Measurements from ENCODE around the gene CEP72. TPM values are rescaled to one million over a fixed set of nuclear protein-coding genes. Genes with fewer than 3 reads are reported as not detected.

Gene CEP72
- total RNA-seq, 1 donor from 2014 or later: 20.1 TPM

- DNase-seq (ENCODE audit: extremely low spot score in 2 of 2): no peak
Measured at GRCh38 chr5:620152-620551, 8.0 kb downstream of the CEP72 start.

GRCh38 chr5:620586-621180 lies 8.5 kb downstream of the CEP72 start:
- no peaks in the 10 kb centered on the region for H3K4me1 ChIP-seq
- H3K27me3 ChIP-seq: no peaks in the 10 kb centered on the region
- H3K27ac ChIP-seq: no peak overlapping the region
- no peak overlapping the region for H3K4me3 ChIP-seq
- intact Hi-C loops (cut with DNase I): no loop called here
- peaks cover 0 to 31% of the 10 kb centered on the region in 2 donors for H3K36me3 ChIP-seq
- DNase-seq (ENCODE audit: extremely low spot score in 2 of 2): no peak
- no peak for TF ChIP-seq POLR2AphosphoS5 (IDR thresholded peaks at IDR 0.05; ENCODE audit: insufficient read depth in 1 of 2, low read depth in 1 of 2)
- TF ChIP-seq CTCF (IDR thresholded peaks at IDR 0.05): no peak
- TF ChIP-seq POLR2A (IDR thresholded peaks at IDR 0.05): no peak
- no peaks in the 10 kb centered on the region for H3K9me3 ChIP-seq

More at GRCh38 chr5:620152-620551, 8.0 kb downstream of the CEP72 start:
- TF ChIP-seq CTCF (IDR thresholded peaks at IDR 0.05) (no peak), POLR2A (IDR thresholded peaks at IDR 0.05) (no peak), POLR2AphosphoS5 (IDR thresholded peaks at IDR 0.05; ENCODE audit: insufficient read depth in 1 of 2, low read depth in 1 of 2) (no peak)
- Histone ChIP-seq H3K4me1 (no peaks in the 10 kb centered on the region), H3K27me3 (no peaks in the 10 kb centered on the region), H3K9me3 (no peaks in the 10 kb centered on the region), H3K4me3 (no peak overlapping the region), H3K27ac (no peak overlapping the region), H3K36me3 (peaks cover 0 to 31% of the 10 kb centered on the region in 2 donors)
- intact Hi-C loops (cut with DNase I): no loop called here

- Histone ChIP-seq H3K27ac (no peak overlapping the region), H3K9me3 (no peaks in the 10 kb centered on the region), H3K27me3 (no peaks in the 10 kb centered on the region), H3K4me3 (no peak overlapping the region), H3K4me1 (no peaks in the 10 kb centered on the region), H3K36me3 (peaks cover 0 to 31% of the 10 kb centered on the region in 2 donors)
- TF ChIP-seq POLR2A (IDR thresholded peaks at IDR 0.05) (no peak), POLR2AphosphoS5 (IDR thresholded peaks at IDR 0.05; ENCODE audit: insufficient read depth in 1 of 2, low read depth in 1 of 2) (no peak), CTCF (IDR thresholded peaks at IDR 0.05) (no peak)
- intact Hi-C loops (cut with DNase I): no loop called here
- DNase-seq (ENCODE audit: extremely low spot score in 2 of 2): no peak
Measured at GRCh38 chr5:621341-621761, 9.2 kb downstream of the CEP72 start.

- H3K36me3 ChIP-seq: peaks cover 0 to 31% of the 10 kb centered on the region in 2 donors
- no peaks in the 10 kb centered on the region for H3K9me3 ChIP-seq
- no peaks in the 10 kb centered on the region for H3K27me3 ChIP-seq
- DNase-seq (ENCODE audit: extremely low spot score in 2 of 2): no peak
- H3K4me3 ChIP-seq: no peak overlapping the region
- TF ChIP-seq POLR2A (IDR thresholded peaks at IDR 0.05) (no peak), POLR2AphosphoS5 (IDR thresholded peaks at IDR 0.05; ENCODE audit: insufficient read depth in 1 of 2, low read depth in 1 of 2) (no peak), CTCF (IDR thresholded peaks at IDR 0.05) (no peak)
- no peak overlapping the region for H3K27ac ChIP-seq
- H3K4me1 ChIP-seq: no peaks in the 10 kb centered on the region
- intact Hi-C loops (cut with DNase I): no loop called here
Measured at GRCh38 chr5:622359-622758, 10.2 kb downstream of the CEP72 start.

GRCh38 chr5:622946-623522 lies 10.9 kb downstream of the CEP72 start:
- H3K27me3 ChIP-seq: no peaks in the 10 kb centered on the region
- H3K4me3 ChIP-seq: no peak overlapping the region
- no peak overlapping the region for H3K27ac ChIP-seq
- intact Hi-C loops (cut with DNase I): no loop called here
- TF ChIP-seq CTCF (IDR thresholded peaks at IDR 0.05) (no peak), POLR2A (IDR thresholded peaks at IDR 0.05) (no peak), POLR2AphosphoS5 (IDR thresholded peaks at IDR 0.05; ENCODE audit: insufficient read depth in 1 of 2, low read depth in 1 of 2) (no peak)
- no peaks in the 10 kb centered on the region for H3K9me3 ChIP-seq
- peaks cover 0 to 31% of the 10 kb centered on the region in 2 donors for H3K36me3 ChIP-seq
- DNase-seq (ENCODE audit: extremely low spot score in 2 of 2): no peak
- H3K4me1 ChIP-seq: no peaks in the 10 kb centered on the region
